ENCODE results near the gene SYT7. TPM values are rescaled to one million over a fixed set of nuclear protein-coding genes. Genes with fewer than 3 reads are reported as not detected.

Gene SYT7
- total RNA-seq, 1 experiment from 2014 or later, result 2.5 TPM

DNA sequence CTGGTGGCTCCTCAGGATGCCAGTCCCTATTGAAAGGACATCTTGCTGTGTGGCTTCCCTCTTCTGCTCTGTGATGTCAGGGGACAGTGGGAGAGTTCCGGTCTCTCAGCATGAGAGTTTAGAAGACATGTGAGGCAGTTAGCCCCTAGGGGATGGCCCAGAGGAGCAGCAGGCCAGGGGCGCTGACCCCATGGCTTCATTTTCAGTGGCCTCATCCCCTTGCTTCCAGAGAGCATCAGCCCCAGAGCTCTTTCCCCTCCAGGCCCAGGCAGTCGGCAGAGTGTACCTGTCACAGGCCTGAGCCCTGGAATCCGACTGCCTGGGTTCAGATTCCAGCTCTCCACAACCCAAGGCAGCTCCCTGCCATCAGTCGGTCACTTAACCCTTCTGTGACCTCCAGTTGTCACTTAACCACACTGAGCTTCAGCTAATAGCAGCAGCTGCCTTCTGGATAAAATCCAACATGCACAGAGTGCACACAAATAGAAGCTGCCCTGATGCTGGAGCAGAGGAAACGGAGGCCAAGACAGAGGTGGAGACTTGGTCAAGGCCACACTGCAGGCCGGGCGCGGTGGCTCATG lies 86.4 kb downstream of the SYT7 start:
- BruUV-seq (replicated peaks), result no TSS peak
- Histone ChIP-seq H3K4me3 (ENCODE audit: low read depth in 2 of 2, low read length in 2 of 2) (no peak overlapping the region), H3K36me3 (ENCODE audit: control insufficient read depth, insufficient read depth, low read length) (no peaks in the 10 kb centered on the region), H3K27me3 (ENCODE audit: control insufficient read depth, insufficient read depth, low read length) (no peaks in the 10 kb centered on the region), H3K4me1 (ENCODE audit: control insufficient read depth, insufficient read depth, low read length) (peaks cover 16% of the 10 kb centered on the region), H3K27ac (ENCODE audit: low read length) (no peak overlapping the region), H3K9me3 (ENCODE audit: control insufficient read depth, insufficient read depth, low read depth, low read length) (no peaks in the 10 kb centered on the region)
- intact Hi-C loops (cut with micrococcal nuclease; ENCODE audit: unreplicated experiment), result no loop called here
- TF ChIP-seq, protein P1, sequence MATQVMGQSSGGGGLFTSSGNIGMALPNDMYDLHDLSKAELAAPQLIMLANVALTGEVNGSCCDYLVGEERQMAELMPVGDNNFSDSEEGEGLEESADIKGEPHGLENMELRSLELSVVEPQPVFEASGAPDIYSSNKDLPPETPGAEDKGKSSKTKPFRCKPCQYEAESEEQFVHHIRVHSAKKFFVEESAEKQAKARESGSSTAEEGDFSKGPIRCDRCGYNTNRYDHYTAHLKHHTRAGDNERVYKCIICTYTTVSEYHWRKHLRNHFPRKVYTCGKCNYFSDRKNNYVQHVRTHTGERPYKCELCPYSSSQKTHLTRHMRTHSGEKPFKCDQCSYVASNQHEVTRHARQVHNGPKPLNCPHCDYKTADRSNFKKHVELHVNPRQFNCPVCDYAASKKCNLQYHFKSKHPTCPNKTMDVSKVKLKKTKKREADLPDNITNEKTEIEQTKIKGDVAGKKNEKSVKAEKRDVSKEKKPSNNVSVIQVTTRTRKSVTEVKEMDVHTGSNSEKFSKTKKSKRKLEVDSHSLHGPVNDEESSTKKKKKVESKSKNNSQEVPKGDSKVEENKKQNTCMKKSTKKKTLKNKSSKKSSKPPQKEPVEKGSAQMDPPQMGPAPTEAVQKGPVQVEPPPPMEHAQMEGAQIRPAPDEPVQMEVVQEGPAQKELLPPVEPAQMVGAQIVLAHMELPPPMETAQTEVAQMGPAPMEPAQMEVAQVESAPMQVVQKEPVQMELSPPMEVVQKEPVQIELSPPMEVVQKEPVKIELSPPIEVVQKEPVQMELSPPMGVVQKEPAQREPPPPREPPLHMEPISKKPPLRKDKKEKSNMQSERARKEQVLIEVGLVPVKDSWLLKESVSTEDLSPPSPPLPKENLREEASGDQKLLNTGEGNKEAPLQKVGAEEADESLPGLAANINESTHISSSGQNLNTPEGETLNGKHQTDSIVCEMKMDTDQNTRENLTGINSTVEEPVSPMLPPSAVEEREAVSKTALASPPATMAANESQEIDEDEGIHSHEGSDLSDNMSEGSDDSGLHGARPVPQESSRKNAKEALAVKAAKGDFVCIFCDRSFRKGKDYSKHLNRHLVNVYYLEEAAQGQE (IDR thresholded peaks at IDR 0.05; ENCODE audit: insufficient read depth in 1 of 2, low read depth in 2 of 2, low read length in 1 of 2), result no peak
- no peak for TF ChIP-seq TCF7L2 (IDR thresholded peaks at IDR 0.05; ENCODE audit: low read depth, low read length)
- DNase-seq (ENCODE audit: low read depth, low spot score) (no peak), ATAC-seq (peak; percentile 33; the same call in 1 of the 2 replicates)
- in situ Hi-C loops (cut with HindIII; ENCODE audit: low pct_unique_long_range_greater_than_20kb, low sequenced_read_pairs), result no loop called here
- ChIA-PET CTCF (interaction anchor here (0.6 kb wide), 1 partner anchor 14 kb away, joined by 3 read pairs; the partner anchor contains the start of gene LRRC10B), POLR2A (no interaction called here)

DNA sequence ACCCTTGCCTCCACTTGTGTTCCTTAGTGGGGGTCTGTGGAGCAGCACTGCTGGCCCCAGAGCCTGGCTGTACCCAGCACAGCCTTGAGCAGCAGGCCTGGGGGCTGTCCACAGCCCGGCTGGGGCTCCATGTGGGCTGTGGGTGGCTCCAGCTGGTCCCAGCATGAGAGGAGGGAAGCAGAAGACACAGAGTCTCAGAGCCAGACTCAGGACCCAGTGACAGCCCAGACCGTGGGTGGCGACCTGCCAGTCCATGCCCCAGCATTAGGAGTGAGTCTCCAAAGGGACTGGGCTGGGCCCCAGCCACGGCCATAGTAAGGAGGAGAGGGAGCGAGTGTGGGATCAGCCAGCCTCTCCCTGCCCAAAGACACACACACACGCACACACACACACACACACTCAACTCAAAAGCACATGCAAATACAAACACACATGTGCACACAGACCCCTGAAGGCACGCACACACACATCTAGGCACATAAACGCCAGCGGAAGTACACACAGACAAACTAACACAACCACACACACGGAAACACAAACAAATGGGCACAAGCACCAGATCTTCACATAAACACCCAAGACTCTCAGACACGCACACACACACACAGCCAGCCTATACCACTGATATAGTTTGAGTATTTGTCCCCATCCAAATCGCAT lies 89.0 kb downstream of the SYT7 start:
- in situ Hi-C loops (cut with HindIII; ENCODE audit: low pct_unique_long_range_greater_than_20kb, low sequenced_read_pairs) (no loop called here), intact Hi-C loops (cut with micrococcal nuclease; ENCODE audit: unreplicated experiment) (no loop called here)
- DNase-seq (ENCODE audit: low read depth, low spot score), result no peak
- Histone ChIP-seq H3K4me1 (ENCODE audit: control insufficient read depth, insufficient read depth, low read length) (peaks cover 23% of the 10 kb centered on the region), H3K4me3 (ENCODE audit: low read depth in 2 of 2, low read length in 2 of 2) (no peak overlapping the region), H3K27ac (ENCODE audit: low read length) (no peak overlapping the region), H3K36me3 (ENCODE audit: control insufficient read depth, insufficient read depth, low read length) (no peaks in the 10 kb centered on the region), H3K9me3 (ENCODE audit: control insufficient read depth, insufficient read depth, low read depth, low read length) (no peaks in the 10 kb centered on the region), H3K27me3 (ENCODE audit: control insufficient read depth, insufficient read depth, low read length) (no peaks in the 10 kb centered on the region)
- no peak for ATAC-seq
- ChIA-PET POLR2A (no interaction called here), CTCF (no interaction called here)
- BruUV-seq (replicated peaks), result no TSS peak
- TF ChIP-seq TCF7L2 (IDR thresholded peaks at IDR 0.05; ENCODE audit: low read depth, low read length) (no peak), POLR2AphosphoS5 (IDR thresholded peaks at IDR 0.05; ENCODE audit: low read depth, low read length) (no peak), SIN3A (IDR thresholded peaks at IDR 0.05; ENCODE audit: borderline replicate concordance, insufficient read depth, low read depth, low read length) (no peak)
- TF ChIP-seq, protein P2, sequence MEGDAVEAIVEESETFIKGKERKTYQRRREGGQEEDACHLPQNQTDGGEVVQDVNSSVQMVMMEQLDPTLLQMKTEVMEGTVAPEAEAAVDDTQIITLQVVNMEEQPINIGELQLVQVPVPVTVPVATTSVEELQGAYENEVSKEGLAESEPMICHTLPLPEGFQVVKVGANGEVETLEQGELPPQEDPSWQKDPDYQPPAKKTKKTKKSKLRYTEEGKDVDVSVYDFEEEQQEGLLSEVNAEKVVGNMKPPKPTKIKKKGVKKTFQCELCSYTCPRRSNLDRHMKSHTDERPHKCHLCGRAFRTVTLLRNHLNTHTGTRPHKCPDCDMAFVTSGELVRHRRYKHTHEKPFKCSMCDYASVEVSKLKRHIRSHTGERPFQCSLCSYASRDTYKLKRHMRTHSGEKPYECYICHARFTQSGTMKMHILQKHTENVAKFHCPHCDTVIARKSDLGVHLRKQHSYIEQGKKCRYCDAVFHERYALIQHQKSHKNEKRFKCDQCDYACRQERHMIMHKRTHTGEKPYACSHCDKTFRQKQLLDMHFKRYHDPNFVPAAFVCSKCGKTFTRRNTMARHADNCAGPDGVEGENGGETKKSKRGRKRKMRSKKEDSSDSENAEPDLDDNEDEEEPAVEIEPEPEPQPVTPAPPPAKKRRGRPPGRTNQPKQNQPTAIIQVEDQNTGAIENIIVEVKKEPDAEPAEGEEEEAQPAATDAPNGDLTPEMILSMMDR (IDR thresholded peaks at IDR 0.05), result no peak
- TF ChIP-seq, protein P1 (IDR thresholded peaks at IDR 0.05; ENCODE audit: insufficient read depth in 1 of 2, low read depth in 2 of 2, low read length in 1 of 2), result no peak
